ENCODE results near the gene LAMB4.

The LAMB4 gene

DNA sequence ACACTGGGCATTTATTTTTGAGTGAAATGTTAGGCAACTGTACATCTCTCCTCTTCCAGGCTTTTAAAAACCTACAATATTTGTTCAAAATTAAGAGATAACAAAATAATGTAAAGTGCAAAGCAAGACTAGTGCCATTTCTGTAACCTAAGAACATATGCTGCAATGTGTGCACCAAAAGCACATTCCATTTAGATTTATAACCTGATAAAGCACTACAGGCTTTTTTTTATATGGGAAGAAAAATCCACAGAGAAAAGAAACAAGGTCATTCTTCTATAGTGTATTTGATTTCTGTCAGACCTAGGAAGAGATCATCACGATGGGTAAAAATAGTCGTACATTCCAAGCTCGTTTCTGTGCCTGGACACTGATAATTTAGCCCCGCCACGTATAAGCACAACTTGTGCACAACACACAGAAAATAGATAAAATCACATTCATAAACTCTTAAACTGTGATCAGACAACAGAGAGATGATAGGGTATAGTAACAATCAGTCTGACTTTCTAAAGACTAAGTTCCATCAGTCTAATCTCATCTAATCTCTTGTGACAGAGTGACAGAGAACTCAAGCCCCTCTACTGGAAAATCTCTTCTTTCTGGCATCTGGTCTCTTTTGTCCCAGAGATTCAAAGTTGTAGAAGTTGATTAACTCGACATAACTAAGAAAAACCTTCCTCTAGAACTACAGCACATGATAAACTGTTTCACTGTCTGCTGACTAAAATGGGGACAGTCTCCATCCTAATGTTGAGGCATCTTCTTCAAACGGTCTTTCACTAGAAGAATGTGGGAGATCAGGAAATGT lies 133.9 kb downstream of the LAMB4 start:
- no peak for DNase-seq (ENCODE audit: low spot score)

DNA sequence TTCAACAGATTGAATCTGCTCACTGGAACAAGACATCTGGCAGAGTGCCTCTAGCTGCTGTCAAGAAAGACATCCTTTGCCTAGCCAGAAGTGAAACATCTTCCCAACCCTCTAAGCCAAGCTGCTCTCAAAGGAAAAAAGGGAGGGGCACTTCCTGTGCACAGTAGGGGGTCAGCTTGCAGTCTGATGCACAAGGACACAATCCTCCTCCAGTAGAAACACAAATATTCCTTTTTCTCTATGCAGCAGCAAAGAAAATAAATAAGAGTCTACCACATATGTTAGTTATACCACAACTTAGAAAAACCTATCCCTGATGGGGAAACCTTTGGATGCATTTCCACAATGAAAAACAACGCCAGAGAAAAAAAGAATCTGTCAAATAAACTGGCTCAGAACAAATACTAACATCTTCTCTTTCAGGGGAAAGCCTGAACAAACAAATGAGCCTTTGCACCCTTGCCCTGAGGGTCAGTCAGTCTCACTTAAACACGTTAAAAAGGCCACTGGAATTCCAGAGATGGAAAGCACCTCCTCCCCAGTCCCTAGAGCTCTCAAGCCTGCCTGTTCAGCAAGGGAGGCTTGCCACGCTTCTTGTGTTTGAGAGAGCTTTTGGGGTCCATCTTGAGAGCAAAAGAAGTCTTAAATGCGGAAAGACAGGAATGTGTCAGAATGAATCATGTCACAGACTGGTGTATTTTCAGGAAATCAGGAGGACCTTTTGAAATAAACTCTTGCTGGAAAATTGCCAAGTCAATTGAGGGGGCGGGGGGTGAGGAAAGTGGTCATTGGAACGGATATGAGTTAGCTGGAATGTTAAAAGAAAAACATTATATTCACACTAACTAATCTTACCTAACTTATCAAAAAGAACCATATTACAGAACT lies 134.7 kb downstream of the LAMB4 start:
- no peak for DNase-seq (ENCODE audit: low spot score)

DNA sequence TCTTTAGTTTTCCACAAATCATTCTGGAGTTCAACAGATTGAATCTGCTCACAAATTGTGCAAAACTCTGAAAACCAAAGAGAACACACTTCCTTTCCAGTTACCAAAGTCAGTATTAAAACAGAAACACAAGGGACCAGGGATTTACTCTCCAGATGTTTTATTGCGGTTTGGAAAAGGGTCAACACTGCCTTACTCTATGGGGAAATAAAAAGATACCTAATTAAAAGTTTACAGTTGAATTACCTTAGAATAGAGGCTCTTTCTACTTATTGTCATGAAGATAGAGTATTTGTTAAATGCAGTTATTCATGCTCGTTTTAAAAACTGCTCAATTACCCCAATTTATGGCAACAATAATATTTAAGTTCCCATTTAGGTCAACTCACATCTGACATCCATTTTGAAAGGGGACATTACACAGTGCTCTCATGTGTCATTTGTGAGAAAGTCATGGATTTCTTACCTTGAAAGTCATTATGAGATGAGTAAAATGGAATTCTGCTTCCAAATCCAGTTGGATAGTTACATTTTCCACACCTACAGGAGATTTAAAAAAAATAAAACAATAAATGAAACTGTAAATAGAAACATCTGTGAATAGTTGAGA lies 135.6 kb downstream of the LAMB4 start:
- no peak for DNase-seq (ENCODE audit: low spot score)

DNA sequence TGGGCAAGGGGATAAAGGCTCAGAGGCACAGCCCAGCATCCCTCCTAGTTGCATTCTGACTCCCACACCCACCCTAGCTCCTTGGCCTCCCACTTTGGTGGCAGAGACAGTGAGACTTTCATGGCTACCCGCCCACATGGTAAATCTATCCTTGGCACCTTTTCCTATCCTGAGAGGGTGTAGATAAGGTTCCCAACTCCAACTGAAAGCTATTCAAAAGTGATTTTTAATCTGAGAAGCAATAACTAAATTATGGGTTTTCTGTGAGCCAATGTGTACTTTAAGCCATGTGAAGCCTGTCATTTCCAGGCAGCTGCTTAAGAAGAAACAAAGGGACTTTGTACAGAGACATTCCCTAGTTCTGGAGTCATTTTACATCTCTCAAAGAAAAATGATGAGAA lies 136.3 kb downstream of the LAMB4 start:
- no peak for DNase-seq (ENCODE audit: low spot score)

DNA sequence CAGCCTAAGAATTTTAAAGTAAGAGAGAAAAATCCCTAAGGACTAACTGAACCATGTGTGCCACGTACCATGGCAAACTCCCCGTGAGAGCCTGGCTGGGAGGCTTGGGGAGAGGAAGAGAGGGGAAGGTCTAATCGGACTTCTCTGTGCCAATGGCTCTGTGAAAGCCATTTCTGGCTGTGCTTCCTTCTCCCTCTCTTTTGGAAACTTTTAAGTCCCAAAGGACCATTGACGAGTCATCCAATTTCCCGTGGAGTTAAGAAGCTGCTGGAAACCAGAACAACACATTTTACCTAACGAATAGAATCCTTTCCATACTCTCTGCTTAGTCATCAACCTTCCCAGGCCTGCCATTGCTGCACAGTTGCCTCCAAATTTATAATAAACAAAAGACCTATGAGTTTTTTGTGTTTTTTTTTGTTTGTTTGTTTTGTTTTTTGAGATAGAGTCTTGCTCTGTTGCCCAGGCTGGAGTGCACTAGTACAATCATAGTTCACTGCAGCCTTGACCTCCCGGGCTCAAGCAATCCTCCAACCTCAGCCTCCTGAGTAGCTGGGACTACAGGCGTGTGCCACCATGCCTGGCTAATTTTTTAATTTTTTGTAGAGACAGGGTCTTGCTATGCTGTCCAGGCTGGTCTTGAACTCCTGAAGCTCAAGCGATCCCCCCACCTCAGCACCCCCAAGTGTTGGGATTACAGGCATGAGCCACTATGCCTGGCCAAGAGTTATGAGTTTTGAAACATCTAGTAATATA lies 140.4 kb downstream of the LAMB4 start:
- no peak for DNase-seq (ENCODE audit: low spot score)

DNA sequence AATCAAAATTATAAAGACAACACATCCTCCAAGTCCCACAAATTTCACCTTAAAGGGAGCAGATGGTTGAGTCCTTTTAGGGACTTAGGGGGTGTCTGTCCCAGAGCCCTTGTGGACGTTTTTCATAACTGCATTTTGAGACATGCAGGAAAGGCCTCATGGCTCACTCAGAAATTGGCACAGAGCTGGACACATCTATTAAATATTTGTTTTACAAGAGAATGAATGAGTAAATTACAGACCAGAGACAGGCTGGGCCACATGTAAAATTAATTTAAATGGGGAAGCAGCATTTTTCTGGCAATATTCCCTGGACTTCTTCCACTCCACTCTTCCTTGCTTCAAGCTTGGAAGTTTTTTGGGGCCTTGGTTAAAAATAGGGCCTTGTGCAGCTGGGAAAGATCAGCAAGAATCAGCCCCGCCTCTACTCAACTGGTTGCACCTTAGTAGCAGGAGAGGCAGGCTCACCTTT lies 147.2 kb downstream of the LAMB4 start:
- DNase-seq (ENCODE audit: low spot score) = no peak

DNA sequence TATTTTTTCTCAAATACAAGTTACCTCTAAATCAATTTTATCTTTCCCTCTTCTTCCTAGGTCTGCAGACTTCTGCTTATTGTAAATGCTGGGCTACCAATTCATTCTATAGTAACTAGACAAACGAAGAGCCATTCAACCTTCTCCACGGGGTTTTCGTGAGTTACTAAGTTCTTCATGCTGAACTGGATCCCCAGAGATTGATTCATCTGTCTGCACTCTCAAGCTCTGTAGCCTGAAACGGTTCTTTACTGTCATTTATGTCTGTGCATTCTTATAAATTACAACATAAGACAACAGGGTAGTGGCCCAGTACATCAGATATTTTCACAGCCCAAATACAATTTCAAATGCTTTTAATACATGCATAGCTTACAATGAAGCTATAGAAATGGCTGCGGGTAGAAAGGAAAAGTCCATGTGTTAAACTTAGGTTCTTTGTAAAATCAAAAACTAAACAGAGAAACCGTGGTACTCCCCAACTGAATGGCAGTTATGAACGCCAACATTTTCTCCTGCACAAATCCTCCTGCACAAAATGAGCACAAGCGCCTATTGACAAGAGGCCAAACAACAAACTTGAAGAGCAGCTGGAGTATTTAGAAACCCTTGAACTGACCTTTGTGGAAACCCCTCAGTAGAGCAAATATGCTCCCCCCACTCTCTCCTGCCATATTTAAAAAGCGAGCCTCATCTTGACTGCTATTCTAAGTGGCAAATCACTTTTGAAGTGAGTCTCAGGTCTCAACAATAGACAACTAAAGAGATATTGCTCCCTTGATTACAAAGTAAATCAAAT lies 147.9 kb downstream of the LAMB4 start:
- DNase-seq (ENCODE audit: low spot score) = no peak

DNA sequence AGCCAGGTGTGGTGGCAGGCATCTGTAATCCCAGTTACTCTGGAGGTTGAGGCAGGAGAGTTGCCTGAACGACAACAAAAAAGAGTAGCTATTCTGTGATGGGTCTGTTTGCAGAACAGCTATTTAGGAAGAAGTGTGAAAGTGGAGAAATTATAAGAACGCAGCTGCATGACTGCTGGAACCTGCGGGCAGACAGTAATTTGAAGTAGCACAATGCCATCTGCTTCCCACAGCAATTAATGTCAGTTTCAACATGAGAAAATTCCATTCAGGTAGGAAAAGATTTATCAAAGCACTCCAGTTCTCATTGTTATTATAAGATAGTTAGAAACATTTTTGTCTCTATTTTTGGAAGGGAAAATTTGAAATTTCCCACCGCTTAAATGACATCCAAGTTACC lies 148.7 kb downstream of the LAMB4 start:
- no peak for DNase-seq (ENCODE audit: low spot score)

DNA sequence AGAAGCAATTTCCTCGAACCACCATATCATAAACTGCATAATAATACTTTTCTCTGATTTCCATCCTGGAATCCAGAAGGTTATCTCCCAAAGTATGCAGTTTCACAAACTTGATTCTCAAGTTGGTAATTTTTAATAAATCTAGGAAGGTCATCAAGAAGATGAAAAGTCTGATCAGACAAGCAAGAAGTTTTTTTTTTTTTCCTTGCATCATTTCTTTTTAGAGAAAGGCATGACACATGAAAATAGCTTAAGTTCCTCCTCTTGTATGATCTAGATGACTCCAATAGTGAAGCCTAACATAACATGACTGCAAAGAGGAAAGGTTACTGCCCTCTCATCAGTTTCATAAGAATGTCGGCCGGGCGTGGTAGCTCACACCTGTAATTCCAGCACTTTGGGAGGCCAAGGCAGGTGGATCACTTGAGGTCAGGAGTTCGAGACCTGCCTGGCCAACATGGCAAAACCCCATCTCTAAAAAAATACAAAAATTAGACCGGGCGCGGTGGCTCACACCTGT lies 149.4 kb downstream of the LAMB4 start:
- no peak for DNase-seq (ENCODE audit: low spot score)

DNA sequence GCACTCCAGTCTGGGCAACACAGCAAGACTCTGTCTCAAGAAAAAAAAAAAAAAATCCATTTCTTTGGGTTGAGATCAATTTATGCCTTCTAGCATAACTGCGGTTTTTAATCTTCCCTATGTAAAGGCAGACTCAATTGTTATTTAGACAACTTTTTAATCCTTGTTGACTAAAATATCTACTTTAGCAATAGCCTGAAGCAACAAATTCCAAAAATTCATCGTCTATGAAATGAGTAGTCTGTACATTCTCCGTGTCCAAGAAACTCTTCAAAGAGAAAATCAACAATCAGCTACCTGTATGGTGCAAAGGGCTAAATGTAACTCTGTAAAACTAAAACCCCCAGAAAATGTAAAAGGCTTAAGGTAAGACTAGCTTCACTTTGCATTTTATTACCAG lies 150.0 kb downstream of the LAMB4 start:
- no peak for DNase-seq (ENCODE audit: low spot score)

DNA sequence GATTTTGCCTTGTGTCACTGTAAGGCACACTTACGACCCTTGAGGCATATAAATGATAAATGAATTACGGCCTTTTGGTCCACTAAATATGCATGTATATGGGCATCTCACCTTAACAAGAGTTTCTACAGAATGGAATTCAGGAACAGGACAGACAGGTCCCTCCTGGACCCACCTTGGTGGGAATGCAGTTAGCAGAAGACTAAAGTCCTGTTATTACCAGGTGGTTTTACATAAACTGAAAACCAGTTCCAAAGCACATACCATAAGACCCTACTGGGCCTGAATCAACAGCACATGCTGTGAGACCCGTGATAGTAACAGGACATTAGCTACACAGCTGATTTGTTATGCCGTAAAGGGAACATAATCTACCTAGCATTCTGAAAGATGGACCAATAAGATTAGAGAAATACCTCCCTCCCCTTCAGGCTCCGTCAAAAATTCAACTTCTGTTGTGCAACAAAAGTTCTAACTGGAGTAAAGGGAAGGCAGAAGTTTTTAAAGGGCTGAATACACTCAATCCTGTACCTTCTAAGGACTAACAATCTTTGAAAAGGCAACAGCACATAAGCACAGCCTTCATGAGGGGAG lies 151.2 kb downstream of the LAMB4 start:
- DNase-seq (ENCODE audit: low spot score) = no peak

DNA sequence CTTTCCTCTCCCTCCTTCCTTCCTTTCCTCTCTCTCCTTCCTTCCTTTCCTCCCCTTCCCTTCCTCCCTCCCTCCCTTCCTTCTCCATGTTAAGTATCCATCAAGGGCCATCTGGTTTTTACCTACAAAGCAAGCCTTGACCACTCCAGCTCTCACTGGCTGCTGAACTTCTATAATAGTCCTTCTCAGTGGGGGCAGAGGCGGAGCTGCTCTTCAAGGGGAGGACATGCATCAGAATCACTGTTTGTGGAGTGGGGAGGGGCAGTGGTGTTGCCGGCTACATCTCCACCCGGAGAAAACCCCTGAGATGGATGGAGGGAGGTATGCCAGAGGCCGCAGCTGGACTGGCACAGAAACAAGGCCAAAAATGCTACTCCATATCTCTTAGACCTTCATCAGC lies 153.1 kb downstream of the LAMB4 start:
- no peak for DNase-seq (ENCODE audit: low spot score)

DNA sequence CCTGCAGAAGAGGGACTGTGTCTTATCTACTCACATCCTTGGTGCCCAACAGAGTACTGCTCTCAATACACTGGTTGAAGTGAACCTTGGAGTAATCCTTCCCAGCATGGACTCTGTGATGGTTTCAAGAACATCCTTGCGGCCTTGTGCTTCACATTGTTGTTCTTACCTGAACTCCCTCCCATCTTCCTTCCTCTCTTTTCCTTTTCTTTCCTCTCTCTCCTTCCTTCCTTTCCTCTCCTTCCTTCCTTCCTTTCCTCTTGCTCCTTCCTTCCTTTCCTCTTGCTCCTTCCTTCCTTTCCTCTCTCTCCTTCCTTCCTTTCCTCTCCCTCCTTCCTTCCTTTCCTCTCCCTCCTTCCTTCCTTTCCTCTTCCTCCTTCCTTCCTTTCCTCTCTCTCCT lies 153.5 kb downstream of the LAMB4 start:
- DNase-seq (ENCODE audit: low spot score) = no peak

DNA sequence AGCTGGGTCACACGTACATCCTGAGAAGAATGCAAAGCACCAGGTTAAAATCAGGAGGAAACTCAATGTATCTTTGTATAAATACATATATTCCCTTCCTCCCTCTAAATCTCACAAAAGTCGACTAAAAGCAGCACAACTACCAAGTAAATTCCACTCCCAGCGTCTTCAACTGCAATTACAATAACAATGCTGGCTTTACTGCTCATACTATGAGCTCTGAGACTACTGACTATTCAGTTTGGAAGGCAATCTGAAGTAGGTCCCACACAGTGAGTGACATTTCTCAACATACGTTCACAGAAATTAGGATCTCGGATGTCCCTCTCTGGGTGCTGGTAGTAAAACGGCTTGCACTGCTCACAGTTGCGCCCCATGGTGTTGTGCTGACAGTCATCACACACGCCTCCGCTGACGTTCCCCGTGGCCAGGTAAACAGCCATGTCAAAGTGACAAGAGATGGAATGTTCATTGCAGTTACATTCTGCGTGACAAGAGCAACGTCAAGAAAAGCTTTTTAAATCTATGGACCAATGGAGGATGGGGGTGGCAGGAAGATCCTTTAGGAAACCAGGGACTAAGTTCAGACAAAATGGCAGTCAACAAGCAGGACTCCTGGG lies 154.7 kb downstream of the LAMB4 start:
- no peak for DNase-seq (ENCODE audit: low spot score)

DNA sequence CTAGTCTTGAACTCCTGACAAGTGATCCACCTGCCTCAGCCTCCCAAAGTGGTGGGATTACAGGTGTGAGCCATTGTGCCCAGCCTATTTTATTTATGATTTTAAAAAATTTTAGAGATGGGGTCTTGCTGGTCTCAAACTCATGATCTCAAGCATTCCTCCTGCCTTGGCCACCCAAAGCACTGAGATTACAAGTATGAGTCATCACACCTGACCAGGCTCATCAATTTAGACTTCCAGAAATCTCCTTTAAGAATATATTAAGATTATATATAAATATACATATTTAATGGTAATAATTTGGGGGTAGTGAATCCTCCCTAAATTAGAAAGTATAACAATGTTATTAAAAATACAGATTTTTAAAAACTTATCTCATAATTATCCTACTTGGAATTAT lies 156.3 kb downstream of the LAMB4 start:
- no peak for DNase-seq (ENCODE audit: low spot score)
